K562 (cell line): Measurements from ENCODE around the gene STON1.

ENCODE experiments used
- ATF6 ChIP-seq: sonication (generic); formaldehyde crosslinking; IDR thresholded peaks from 2 replicates; pipeline ENCODE4 v1.4.0; 2020; ENCODE audit warnings: mild to moderate bottlenecking, missing genetic modification reagents
- CTCF ChIP-seq, 3 experiments: IDR thresholded peaks in 2 of 3; conservative IDR thresholded peaks in 1 of 3; 2 replicates each; pipeline ENCODE4 v1.5.1; 2011 to 2012; ENCODE audit warnings: low read length in 3 of 3, mild to moderate bottlenecking in 3 of 3, control low read depth in 2 of 3, improper control_type of control experiment in 1 of 3, inconsistent platforms in 1 of 3, low read depth in 1 of 3, mixed read lengths in 1 of 3, moderate library complexity in 1 of 3; ENCODE audit not compliant: insufficient read depth in 2 of 3
- ETV5 ChIP-seq: sonication (generic); formaldehyde crosslinking; IDR thresholded peaks from 2 replicates; pipeline ENCODE4 v1.4.0; 2020; ENCODE audit warnings: low read depth, mild to moderate bottlenecking, missing genetic modification reagents
- MLX ChIP-seq, 2 experiments: fragments of 450-650 bp in 1 of 2; sonication (generic) in 1 of 2; formaldehyde crosslinking; conservative IDR thresholded peaks; 2 replicates each; pipeline versions ENCODE4 v1.4.0 to v1.8.1; 2020 to 2022; ENCODE audit warnings: mild to moderate bottlenecking in 1 of 2, missing genetic modification reagents in 1 of 2
- NR0B1 ChIP-seq: fragments of 450-650 bp; IDR thresholded peaks from one replicate; pipeline ENCODE4 v1.6.1; 2018; ENCODE audit warnings: mild to moderate bottlenecking, moderate library complexity; ENCODE audit not compliant: partially characterized antibody
- PCBP2 ChIP-seq: fragments of 200-400 bp; formaldehyde crosslinking; IDR thresholded peaks from 2 replicates; pipeline ENCODE4 v1.6.1; 2018; ENCODE audit warnings: low read length, low read depth, mild to moderate bottlenecking, moderate library complexity; ENCODE audit not compliant: poor library complexity, severe bottlenecking
- ZMIZ1 ChIP-seq, 2 experiments: fragments of 150-350 bp in 1 of 2; IDR thresholded peaks; 2 replicates each; pipeline ENCODE4 v1.6.1; 2012 to 2016; ENCODE audit warnings: low read depth in 2 of 2, low read length in 2 of 2, mild to moderate bottlenecking in 1 of 2, moderate library complexity in 1 of 2
- ZNF589 ChIP-seq: fragments of 200-800 bp; sonication (Bioruptor generic); IDR thresholded peaks from 2 replicates; pipeline ENCODE4 v1.6.1; 2016; ENCODE audit warnings: low read depth, missing genetic modification characterization, missing compliant biosample characterization

- TF ChIP-seq CTCF (IDR thresholded peaks at IDR 0.05 in 2 of 3, conservative IDR thresholded peaks at IDR 0.05 in 1 of 3; ENCODE audit: insufficient read depth in 2 of 3, low read depth in 1 of 3, low read length in 3 of 3) (no peak), MLX (CRISPR knock-in tag; conservative IDR thresholded peaks at IDR 0.05) (no peak), ETV5 (CRISPR knock-in tag) (no peak), ZNF589 (CRISPR knock-in tag) (no peak), ATF6 (CRISPR knock-in tag) (no peak), ZMIZ1 (IDR thresholded peaks at IDR 0.05; ENCODE audit: low read depth in 2 of 2, low read length in 2 of 2) (no peak), PCBP2 (no peak), NR0B1 (no peak)
Observed at GRCh38 chr2:48507111-48507510, 22.8 kb upstream of the STON1 start.
